IMR-90 (cell line): Measurements from ENCODE around the gene IGLL5. TPM values are rescaled to one million over a fixed set of nuclear protein-coding genes. Genes with fewer than 3 reads are reported as not detected.

Experiments used
- ATAC-seq: fragments of 200-7000 bp; cut with Tn5 transposase; 2 replicates; pipeline ENCODE4 v1.9.1; 2020; ENCODE audit warnings: low read depth, mild to moderate bottlenecking, moderate library complexity
- BruUV-seq: library from RNA; stranded (reverse); fragments of 400-500 nt; replicated peaks from 2 replicates; lab custom pipeline; 2021; lab: Mats Ljungman, UMichigan
- CTCF ChIA-PET: fragments of 300-600 bp; formaldehyde crosslinking; extraction: SDS; loops from one replicate; lab custom pipeline; 2021; ENCODE audit warnings: antibody characterized with exemption; lab: Yijun Ruan, JAX
- POLR2A ChIA-PET: fragments of 300-600 bp; sonication (Branson Sonifier 250); formaldehyde crosslinking; loops from one replicate; lab custom pipeline; 2022; ENCODE audit warnings: antibody characterized with exemption; ENCODE audit not compliant: unreplicated experiment; lab: Charles Lee
- DNase-seq: peaks from one replicate; pipeline ENCODE4 v3.0.0; 2013
- H2AFZ ChIP-seq: replicated peaks from 2 replicates; pipeline ENCODE3; 2013; ENCODE audit warnings: low read length, mild to moderate bottlenecking; ENCODE audit not compliant: poor library complexity
- H2AK5ac ChIP-seq: 2 replicates; pipeline ENCODE4 v1.6.1; 2013; ENCODE audit warnings: low read depth, low read length, inconsistent platforms
- H2AK9ac ChIP-seq: replicated peaks from 2 replicates; pipeline ENCODE3; 2013; ENCODE audit warnings: mild to moderate bottlenecking, low read depth, low read length, moderate library complexity; ENCODE audit not compliant: poor library complexity
- H2BK120ac ChIP-seq: 2 replicates; pipeline ENCODE4 v1.6.1; 2013; ENCODE audit warnings: low read depth, low read length, inconsistent platforms
- H2BK15ac ChIP-seq: 3 replicates; pipeline ENCODE4 v1.6.1; 2013; ENCODE audit warnings: low read depth, low read length, inconsistent platforms
- H2BK20ac ChIP-seq: 2 replicates; pipeline ENCODE4 v1.6.1; 2013; ENCODE audit warnings: low read depth, mild to moderate bottlenecking, inconsistent platforms, low read length, moderate library complexity
- H2BK5ac ChIP-seq: 2 replicates; pipeline ENCODE4 v1.6.1; 2013; ENCODE audit warnings: mild to moderate bottlenecking, low read depth, low read length, inconsistent platforms; ENCODE audit not compliant: poor library complexity, severe bottlenecking
- H3K14ac ChIP-seq: replicated peaks from 2 replicates; pipeline ENCODE4 v1.6.1; 2013; ENCODE audit warnings: low read depth, low read length, inconsistent platforms
- H3K18ac ChIP-seq: 2 replicates; pipeline ENCODE4 v1.6.1; 2013; ENCODE audit warnings: low read depth, low read length, control low read depth
- H3K23ac ChIP-seq: 2 replicates; pipeline ENCODE4 v1.6.1; 2013; ENCODE audit warnings: low read depth, low read length, inconsistent platforms
- H3K27ac ChIP-seq: 2 replicates; pipeline ENCODE4 v1.5.1; 2013; ENCODE audit warnings: mild to moderate bottlenecking, control low read depth, low read length; ENCODE audit not compliant: insufficient read depth
- H3K27me3 ChIP-seq: 2 replicates; pipeline ENCODE4 v1.6.1; 2013; ENCODE audit warnings: low read length; ENCODE audit not compliant: control insufficient read depth, insufficient read depth
- H3K36me3 ChIP-seq: 2 replicates; pipeline ENCODE4 v1.6.1; 2013; ENCODE audit warnings: low read length, mixed read lengths; ENCODE audit not compliant: control insufficient read depth, insufficient read depth
- H3K4ac ChIP-seq: 2 replicates; pipeline ENCODE4 v1.6.1; 2013; ENCODE audit warnings: low read depth, low read length, inconsistent platforms
- H3K4me1 ChIP-seq: 2 replicates; pipeline ENCODE4 v1.6.1; 2013; ENCODE audit warnings: low read length, mixed read lengths; ENCODE audit not compliant: control insufficient read depth, insufficient read depth
- H3K4me2 ChIP-seq: 2 replicates; pipeline ENCODE4 v1.6.1; 2013; ENCODE audit warnings: low read depth, mild to moderate bottlenecking, control low read depth, low read length, moderate library complexity
- H3K4me3 ChIP-seq: 2 replicates; pipeline ENCODE4 v1.5.1; 2013; ENCODE audit warnings: low read depth, mild to moderate bottlenecking, control low read depth, low read length, moderate library complexity; ENCODE audit not compliant: insufficient read depth
- H3K56ac ChIP-seq: 2 replicates; pipeline ENCODE4 v1.6.1; 2013; ENCODE audit warnings: low read length, inconsistent platforms; ENCODE audit not compliant: insufficient read depth; ENCODE audit errors: extremely low read depth
- H3K79me1 ChIP-seq, 2 experiments: 2 replicates each; pipeline ENCODE4 v1.6.1; 2013; ENCODE audit warnings: low read length in 2 of 2, inconsistent platforms in 1 of 2, low read depth in 1 of 2
- H3K9ac ChIP-seq: 2 replicates; pipeline ENCODE4 v1.6.1; 2013; ENCODE audit warnings: low read depth, low read length, control low read depth
- H3K9me1 ChIP-seq: 2 replicates; pipeline ENCODE4 v1.6.1; 2013; ENCODE audit warnings: low read length, inconsistent platforms; ENCODE audit not compliant: insufficient read depth
- H3K9me3 ChIP-seq: 2 replicates; pipeline ENCODE4 v1.6.1; 2013; ENCODE audit warnings: low read length; ENCODE audit not compliant: control insufficient read depth, insufficient read depth
- H4K20me1 ChIP-seq: 2 replicates; pipeline ENCODE4 v1.6.1; 2013; ENCODE audit warnings: low read length, inconsistent platforms; ENCODE audit not compliant: insufficient read depth
- H4K5ac ChIP-seq: 2 replicates; pipeline ENCODE4 v1.6.1; 2013; ENCODE audit warnings: mild to moderate bottlenecking, low read depth, low read length, control low read depth
- H4K8ac ChIP-seq, 2 experiments: 2 replicates each; pipeline ENCODE4 v1.6.1; 2013; ENCODE audit warnings: low read depth in 2 of 2, low read length in 2 of 2, control low read depth in 1 of 2, inconsistent platforms in 1 of 2
- H4K91ac ChIP-seq: 2 replicates; pipeline ENCODE4 v1.6.1; 2013; ENCODE audit warnings: low read depth, low read length, inconsistent platforms; ENCODE audit not compliant: insufficient read depth
- BHLHE40 ChIP-seq: fragments of 150-350 bp; IDR thresholded peaks from 2 replicates; pipeline ENCODE4 v1.6.1; 2016; ENCODE audit warnings: mild to moderate bottlenecking, low read depth, low read length
- CEBPB ChIP-seq: IDR thresholded peaks from 2 replicates; pipeline ENCODE4 v1.6.1; 2012; ENCODE audit warnings: low read depth, low read length, improper control_type of control experiment
- CHD1 ChIP-seq: IDR thresholded peaks from 2 replicates; pipeline ENCODE4 v1.6.1; 2012; ENCODE audit warnings: low read depth, low read length, improper control_type of control experiment
- CTCF ChIP-seq: conservative IDR thresholded peaks from 2 replicates; pipeline ENCODE4 v1.5.1; 2012; ENCODE audit warnings: mild to moderate bottlenecking, low read depth, low read length, improper control_type of control experiment
- ELK1 ChIP-seq: fragments of 150-350 bp; IDR thresholded peaks from 2 replicates; pipeline ENCODE4 v1.6.1; 2016; ENCODE audit warnings: low read depth, mild to moderate bottlenecking, low read length, moderate library complexity, borderline replicate concordance
- FOS ChIP-seq: fragments of 150-350 bp; IDR thresholded peaks from 2 replicates; pipeline ENCODE4 v1.6.1; 2016; ENCODE audit warnings: low read depth, low read length
- MAFK ChIP-seq: IDR thresholded peaks from 2 replicates; pipeline ENCODE4 v1.6.1; 2012; ENCODE audit warnings: low read depth, low read length, improper control_type of control experiment
- MAZ ChIP-seq: IDR thresholded peaks from 2 replicates; pipeline ENCODE4 v1.6.1; 2012; ENCODE audit warnings: low read depth, mild to moderate bottlenecking, low read length, improper control_type of control experiment, moderate library complexity, borderline replicate concordance
- MXI1 ChIP-seq: IDR thresholded peaks from 2 replicates; pipeline ENCODE4 v1.6.1; 2012; ENCODE audit warnings: low read depth, mild to moderate bottlenecking, low read length, moderate library complexity, borderline replicate concordance
- NFE2L2 ChIP-seq: fragments of 150-350 bp; IDR thresholded peaks from 2 replicates; pipeline ENCODE4 v1.6.1; 2016; ENCODE audit warnings: low read depth, mild to moderate bottlenecking, low read length
- POLR2A ChIP-seq: IDR thresholded peaks from 2 replicates; pipeline ENCODE4 v1.6.1; 2012; ENCODE audit warnings: mild to moderate bottlenecking, low read depth, low read length
- RAD21 ChIP-seq: IDR thresholded peaks from 2 replicates; pipeline ENCODE4 v1.6.1; 2012; ENCODE audit warnings: low read length, improper control_type of control experiment
- RCOR1 ChIP-seq: IDR thresholded peaks from 2 replicates; pipeline ENCODE4 v1.6.1; 2012; ENCODE audit warnings: mild to moderate bottlenecking, low read length, improper control_type of control experiment; ENCODE audit not compliant: insufficient replicate concordance
- RFX5 ChIP-seq: IDR thresholded peaks from 2 replicates; pipeline ENCODE4 v1.8.0; 2012; ENCODE audit warnings: low read depth, mild to moderate bottlenecking, low read length, moderate library complexity
- SMC3 ChIP-seq: fragments of 150-350 bp; IDR thresholded peaks from 2 replicates; pipeline ENCODE4 v1.6.1; 2016; ENCODE audit warnings: low read depth, mild to moderate bottlenecking, antibody characterized with exemption, low read length, moderate library complexity
- USF2 ChIP-seq: fragments of 150-350 bp; IDR thresholded peaks from 2 replicates; pipeline ENCODE4 v1.6.1; 2017; ENCODE audit warnings: mild to moderate bottlenecking, antibody characterized with exemption, low read length, low read depth
- WGBS, 2 experiments: methylation state at CpG; one replicate each; pipeline versions ENCODE4 v1.1.5 to v1.1.7; 2013; ENCODE audit warnings: missing lambda C conversion rate in 2 of 2; ENCODE audit not compliant: insufficient read length in 1 of 2; ENCODE audit errors: extremely low coverage in 2 of 2; 5-methylcytosine and 5-hydroxymethylcytosine counted together
- dilution Hi-C: fragments of 300-500 bp; cut with HindIII; formaldehyde crosslinking; loops from one replicate; pipeline ENCODE4 v1.14.3; 2018; ENCODE audit warnings: low sequenced_read_pairs; ENCODE audit not compliant: unreplicated experiment
- in situ Hi-C: fragments of 300-500 bp; cut with MboI; formaldehyde crosslinking; loops from 3 replicates; pipeline ENCODE4 v1.14.3; 2019; ENCODE audit warnings: low sequenced_read_pairs, inconsistent platforms, mixed read lengths
- intact Hi-C: fragments of 100-400 bp; cut with micrococcal nuclease; formaldehyde crosslinking; loops from 2 replicates; pipeline ENCODE4 v1.10.0; 2022
- polyA plus RNA-seq, 3 experiments: library from polyadenylated mRNA; depleted of rRNA; stranded (reverse); fragments of >200 nt; gene quantifications; 2 replicates each; pipeline ENCODE4 v1.2.3, GENCODE V29; 2012; ENCODE audit warnings: low replicate concordance in 1 of 3
- total RNA-seq: library from RNA; depleted of rRNA; stranded (reverse); fragments of >200 nt; gene quantifications from 2 replicates; pipeline ENCODE4 v1.2.3, GENCODE V29; 2012

Gene IGLL5
- total and polyA plus RNA-seq, 2 of the 4 experiments (the other 2 are of a cell fraction) = not detected

- H3K4me1 ChIP-seq = no peaks in the 10 kb centered on the region
- no TSS peak for BruUV-seq
- H3K56ac ChIP-seq = no peak overlapping the region
- H2AK5ac ChIP-seq = no peak overlapping the region
- no peak overlapping the region for H3K4me2 ChIP-seq
- H3K9ac ChIP-seq = no peak overlapping the region
- no peak overlapping the region for H2BK20ac ChIP-seq
- H4K5ac ChIP-seq = no peak overlapping the region
- in situ Hi-C loops (no loop called here), dilution Hi-C loops (no loop called here), intact Hi-C loops (no loop called here)
- H4K8ac ChIP-seq = no peak overlapping the region
- no peak for TF ChIP-seq USF2
- no peak for TF ChIP-seq MXI1
- no peak for TF ChIP-seq RFX5
- TF ChIP-seq RCOR1 = no peak
- no peak for TF ChIP-seq MAFK
- no peak for TF ChIP-seq ELK1
- TF ChIP-seq BHLHE40 = no peak
- no peak for TF ChIP-seq SMC3
- TF ChIP-seq RAD21 = no peak
- TF ChIP-seq CTCF = no peak
- TF ChIP-seq NFE2L2 = no peak
- no peak for TF ChIP-seq MAZ
- TF ChIP-seq POLR2A = no peak
- no peak for TF ChIP-seq CEBPB
- TF ChIP-seq CHD1 = no peak
- no peak for TF ChIP-seq FOS
- DNase-seq = no peak
- no peak overlapping the region for H3K14ac ChIP-seq
- no peak overlapping the region for H2BK5ac ChIP-seq
- ChIA-PET CTCF (no interaction called here), POLR2A (no interaction called here)
- no peaks in the 10 kb centered on the region for H3K79me1 ChIP-seq
- peaks cover 11% of the 10 kb centered on the region for H3K27me3 ChIP-seq
- H3K23ac ChIP-seq = no peak overlapping the region
- H3K4ac ChIP-seq = no peak overlapping the region
- H2BK15ac ChIP-seq = no peak overlapping the region
- no peak overlapping the region for H3K27ac ChIP-seq
- no peaks in the 10 kb centered on the region for H4K20me1 ChIP-seq
- H3K36me3 ChIP-seq = no peaks in the 10 kb centered on the region
- no peak overlapping the region for H3K4me3 ChIP-seq
- no peaks in the 10 kb centered on the region for H3K9me3 ChIP-seq
- no peak for ATAC-seq
- H4K91ac ChIP-seq = no peak overlapping the region
- no peak overlapping the region for H2AFZ ChIP-seq
- no peak overlapping the region for H2AK9ac ChIP-seq
- no peak overlapping the region for H3K18ac ChIP-seq
- no peak overlapping the region for H2BK120ac ChIP-seq
- 0% methylated on average over 1 of the region's 6 CpGs; no CpG with 5 or more reads in 1 of the 2 experiments for WGBS, 2 experiments
- no peaks in the 10 kb centered on the region for H3K9me1 ChIP-seq
Observed at GRCh38 chr22:22895776-22896445, 8.3 kb downstream of the IGLL5 start.
